ENCODE data around the gene OXA1L.
"Not testable (repeated sequence)": the region's sequence is repeated elsewhere in the genome, so short reads cannot be mapped to it uniquely, and the experiment has no call there.

OXA1L gene

DNA sequence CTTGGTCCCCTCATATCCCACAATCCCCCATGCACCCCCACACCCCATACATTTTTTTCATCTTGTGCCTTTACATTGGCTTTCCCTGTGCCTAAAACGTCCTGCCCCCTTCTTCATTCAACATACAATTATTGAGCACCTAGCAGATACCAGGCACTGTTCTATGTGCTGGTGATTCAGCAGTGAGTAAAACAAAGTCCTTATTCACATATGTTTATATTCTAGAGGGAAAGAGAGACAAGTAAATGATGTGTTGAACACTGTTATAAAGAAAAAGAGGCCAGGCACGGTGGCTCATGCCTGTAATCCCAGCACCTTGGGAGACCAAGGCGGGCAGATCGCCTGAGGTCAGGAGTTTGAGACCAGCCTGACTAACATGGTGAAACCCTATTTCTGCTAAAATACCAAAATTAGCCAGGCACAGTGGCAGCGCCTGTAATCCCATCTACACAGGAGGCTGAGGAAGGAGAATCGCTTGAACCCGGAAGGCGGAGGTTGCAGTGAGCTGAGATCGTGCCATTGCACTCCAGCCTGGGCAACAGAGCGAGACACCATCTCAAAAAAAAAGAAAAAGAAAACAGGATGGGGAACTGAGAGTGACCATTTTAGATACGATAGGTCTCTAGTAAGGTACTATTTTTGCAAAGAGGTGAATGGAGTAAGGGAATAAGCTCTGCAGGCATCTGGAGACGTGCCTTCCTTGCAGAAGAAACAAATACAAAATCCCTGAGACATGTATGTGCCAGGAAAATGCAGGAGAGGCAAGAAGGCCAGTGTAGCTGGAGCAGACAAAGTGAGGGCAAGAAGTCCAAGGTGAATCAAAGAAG lies 36.6 kb downstream of the OXA1L start:
- no peak for FAIRE-seq

- no peak for FAIRE-seq
Measured at GRCh38 chr14:22803687-22803974, 37.1 kb downstream of the OXA1L start.

DNA sequence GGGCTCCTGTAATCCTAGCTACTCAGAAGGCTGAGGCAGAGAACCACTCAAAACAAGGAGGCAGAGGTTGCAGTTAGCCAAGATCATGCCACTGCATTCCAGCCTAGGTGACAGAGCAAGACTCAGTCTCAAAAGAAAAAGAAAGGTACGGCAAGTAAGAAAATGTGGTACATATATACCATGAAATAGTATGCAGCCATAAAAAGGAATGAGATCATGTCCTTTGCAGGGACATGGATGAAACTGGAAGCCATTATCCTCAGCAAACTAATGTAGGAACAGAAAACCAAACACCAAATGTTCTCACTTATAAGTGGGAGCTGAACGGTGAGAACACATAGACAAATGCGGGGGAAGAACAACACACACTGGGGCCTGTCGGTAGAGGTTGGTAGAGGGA lies 38.7 kb downstream of the OXA1L start:
- not testable (repeated sequence) for FAIRE-seq

GRCh38 chr14:22807432-22808087 lies 41.1 kb downstream of the OXA1L start:
- FAIRE-seq = no peak

DNA sequence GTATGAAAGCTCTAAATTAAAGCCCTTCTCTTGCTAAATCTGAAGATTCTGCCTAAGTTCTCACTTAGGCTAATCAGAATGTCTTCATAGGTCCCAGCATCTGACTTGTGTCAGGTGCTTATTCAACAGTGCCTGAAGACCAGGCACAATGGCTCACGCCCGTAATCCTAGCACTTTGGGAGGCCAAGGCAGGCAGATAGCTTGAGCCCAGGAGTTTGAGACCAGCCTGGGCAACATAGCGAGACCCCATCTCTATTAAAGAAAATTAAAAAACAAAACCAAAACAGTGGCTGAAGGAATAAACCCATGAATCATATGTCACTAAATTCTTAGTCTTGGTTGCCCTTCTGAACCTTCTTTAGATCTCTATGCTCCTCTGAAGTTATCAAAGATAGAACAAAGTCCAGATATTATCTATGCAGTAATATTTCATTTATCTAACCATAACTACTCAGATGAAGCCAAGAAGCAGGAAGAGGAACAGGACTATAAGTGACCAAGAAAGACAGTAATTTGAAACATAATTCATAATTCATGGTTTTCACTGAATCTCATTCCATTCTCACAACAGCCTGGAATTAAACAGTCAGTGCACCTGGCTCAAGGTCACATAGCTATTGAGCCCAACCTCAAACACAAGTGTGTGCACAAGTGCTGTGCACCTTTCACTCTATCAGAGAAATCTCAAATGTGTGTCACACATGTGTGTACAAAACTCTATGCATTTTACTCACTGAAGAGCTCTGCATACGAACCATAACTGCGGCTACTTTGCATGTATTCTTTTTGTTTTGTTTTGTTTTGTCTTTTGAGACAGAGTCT lies 42.1 kb downstream of the OXA1L start:
- no peak for FAIRE-seq

DNA sequence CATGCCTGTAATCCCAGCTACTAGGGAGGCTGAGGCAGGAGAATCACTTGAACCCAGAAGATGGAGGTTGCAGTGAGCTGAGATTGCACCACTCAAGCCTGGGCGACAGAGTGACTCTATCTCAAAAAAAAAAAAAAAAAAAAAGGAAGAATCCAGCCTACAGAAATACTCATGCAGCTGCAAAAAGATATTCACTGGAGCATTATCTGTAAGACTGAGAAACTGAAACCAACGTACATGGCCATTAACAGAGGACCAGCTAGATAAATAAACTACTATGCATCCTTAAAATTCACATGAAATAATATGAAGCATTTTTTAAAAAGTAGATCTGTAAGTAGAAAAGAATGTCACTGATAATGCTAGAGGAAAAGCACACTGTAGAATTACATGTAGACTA lies 45.2 kb downstream of the OXA1L start:
- no peak for FAIRE-seq

DNA sequence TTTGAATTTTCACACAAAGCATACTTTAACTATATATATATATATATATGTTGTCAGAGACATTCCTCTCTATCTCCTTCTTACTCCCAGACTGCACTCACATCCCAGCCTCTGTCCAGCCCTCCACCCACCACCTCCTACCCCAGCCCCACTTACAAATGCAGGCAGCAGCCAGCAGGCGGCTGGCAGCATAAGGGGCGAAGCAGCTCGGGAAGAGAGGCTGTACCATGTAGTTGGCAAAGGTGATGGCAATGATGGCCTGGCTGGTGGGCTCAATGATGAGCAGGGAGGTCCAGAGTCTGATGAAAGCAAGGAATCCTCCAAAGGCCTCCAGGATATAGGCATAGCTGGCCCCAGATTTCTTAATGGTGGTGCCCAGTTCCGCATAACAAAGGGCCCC lies 46.3 kb downstream of the OXA1L start:
- FAIRE-seq = no peak

DNA sequence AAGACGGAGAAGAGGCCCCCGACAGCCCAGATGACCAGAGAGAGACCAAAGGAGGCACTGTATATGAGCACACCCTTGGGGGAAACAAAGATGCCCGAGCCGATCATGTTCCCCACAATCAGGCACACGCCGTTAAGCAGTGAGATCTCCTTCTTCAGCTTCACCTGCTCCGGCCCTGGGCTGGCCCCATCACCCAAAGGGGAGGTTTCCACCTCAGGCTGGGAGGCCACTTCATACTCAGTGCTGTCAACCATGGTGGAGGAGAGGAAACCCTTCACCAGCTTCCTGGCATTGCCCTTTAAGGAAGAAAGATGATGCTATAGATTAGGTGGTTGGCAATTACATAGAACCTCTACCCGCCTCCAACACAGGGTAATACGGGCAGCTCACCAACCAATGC lies 46.7 kb downstream of the OXA1L start:
- FAIRE-seq = no peak

GRCh38 chr14:22814373-22814772 lies 47.9 kb downstream of the OXA1L start:
- no peak for FAIRE-seq

DNA sequence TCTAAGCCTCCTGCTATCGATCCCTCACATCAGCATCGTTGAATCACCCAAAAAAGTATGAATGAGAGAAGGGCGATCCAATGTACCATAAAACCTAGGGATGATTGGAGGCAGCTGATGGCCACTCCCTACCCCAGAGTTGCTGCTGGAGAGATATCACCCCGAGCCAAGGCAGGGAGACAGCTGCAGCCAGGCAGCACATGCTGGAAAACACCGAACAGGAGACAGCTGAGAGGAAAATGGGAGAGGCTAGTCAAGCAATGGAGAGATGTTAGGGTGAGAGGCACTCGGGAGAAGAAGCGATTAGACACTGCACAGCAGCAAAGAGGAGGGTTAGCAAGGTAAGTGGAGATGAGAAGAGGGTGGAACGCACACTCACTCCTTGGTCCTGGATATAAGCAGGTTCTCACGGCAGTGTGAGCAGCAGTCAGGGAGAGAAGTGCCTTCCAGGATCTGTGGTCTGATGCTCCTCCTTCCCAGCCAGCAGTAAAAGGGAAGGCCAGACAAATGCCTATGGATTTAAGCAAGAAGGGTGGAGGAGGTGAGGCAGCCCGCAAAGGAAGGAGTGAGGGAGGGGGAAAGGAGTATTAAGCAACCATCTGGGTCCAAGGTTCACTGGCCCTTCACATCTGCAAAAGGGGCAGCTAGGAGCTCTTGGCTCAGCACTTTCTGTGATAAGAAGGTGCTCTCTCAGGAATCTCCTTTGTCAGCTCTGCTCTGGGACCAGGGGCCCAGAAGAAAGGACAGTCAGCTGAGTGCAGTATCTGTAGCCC lies 48.6 kb downstream of the OXA1L start, which contains the start of gene SLC7A7:
Gene SLC7A7 (minus strand): TSS at position 495 of the 773 bp plus-strand sequence. CDS start 2,037 bp downstream, outside the sequence.
- FAIRE-seq = no peak

- FAIRE-seq = no peak
Measured at GRCh38 chr14:22819151-22819988, 52.9 kb downstream of the OXA1L start.

GRCh38 chr14:22820731-22821130 lies 54.2 kb downstream of the OXA1L start:
- FAIRE-seq = no peak

- no peak for FAIRE-seq
Measured at GRCh38 chr14:22821193-22822015, 54.9 kb downstream of the OXA1L start.

- FAIRE-seq = no peak
Measured at GRCh38 chr14:22822016-22822570, 55.6 kb downstream of the OXA1L start.
